ENCODE data around the gene TRIM7.

DNA sequence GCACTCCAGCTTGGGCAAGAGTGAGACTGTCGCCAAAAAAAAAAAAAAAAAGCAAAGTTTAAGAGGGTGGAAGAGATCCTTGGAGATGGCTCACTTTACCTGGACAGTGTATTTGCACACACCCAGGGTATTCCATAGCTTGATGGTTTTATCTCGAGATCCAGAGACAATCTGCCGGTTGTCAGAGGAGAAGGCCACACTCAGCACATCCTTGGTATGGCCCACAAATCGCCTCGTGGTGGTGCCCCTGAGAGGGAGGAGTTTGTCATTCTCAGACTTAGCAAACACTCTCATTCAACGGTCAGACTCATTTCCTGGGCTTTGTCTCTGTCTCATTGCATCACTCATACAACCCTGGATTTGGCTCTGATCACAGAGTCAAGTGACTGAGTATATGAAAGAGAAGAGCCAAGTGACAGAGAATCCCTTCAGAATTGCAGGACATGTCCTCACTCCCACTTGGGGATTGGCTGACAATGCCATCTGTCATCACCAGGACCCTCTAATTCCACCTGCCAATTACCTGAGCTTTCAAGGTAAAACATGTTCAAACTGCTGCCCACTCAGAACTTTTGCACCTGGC, 36.5 kb upstream of the TRIM7 start:
- TF ChIP-seq YY1 (IDR thresholded peaks at IDR 0.05; ENCODE audit: insufficient read depth, insufficient read length) (no peak), SUZ12 (IDR thresholded peaks at IDR 0.05; ENCODE audit: extremely low read depth, insufficient read depth, insufficient read length) (no peak)
